Prostate gland (tissue), 2 donors: Measurements from ENCODE around the gene MSH6. TPM values are rescaled to one million over a fixed set of nuclear protein-coding genes. Genes with fewer than 3 reads are reported as not detected.
A peak's percentile ranks its signal among the peaks of the same experiment; 100 is the strongest.

Experiments used
- DNase-seq: peaks from one replicate; pipeline ENCODE4 v3.0.0-alpha.2; 2019; ENCODE audit warnings: low spot score
- H3K27ac ChIP-seq, 2 donors: fragments of 200-600 bp; sonication (generic); 2 replicates each; pipeline ENCODE4 v1.5.1; 2017 to 2019
- H3K27me3 ChIP-seq: fragments of 200-600 bp; sonication (generic); replicated peaks from 2 replicates; pipeline ENCODE4 v1.5.1; 2019; ENCODE audit not compliant: insufficient read depth
- H3K36me3 ChIP-seq, 2 donors: fragments of 200-600 bp; sonication (generic); 1 replicate in 1 of 2; 2 replicates in 1 of 2; pipeline versions ENCODE4 v1.5.1 to v1.8.1; 2017 to 2019
- H3K4me1 ChIP-seq: fragments of 200-600 bp; sonication (generic); replicated peaks from 2 replicates; pipeline ENCODE4 v1.5.1; 2019
- H3K4me3 ChIP-seq, 2 donors: fragments of 200-600 bp; sonication (generic); 2 replicates each; pipeline ENCODE4 v1.5.1; 2017 to 2019
- H3K9me3 ChIP-seq: fragments of 200-600 bp; sonication (generic); 2 replicates; pipeline ENCODE4 v1.5.1; 2017
- CTCF ChIP-seq, 4 experiments: fragments of 200-600 bp in 2 of 4; fragments of 450-650 bp in 2 of 4; sonication (generic) in 2 of 4; IDR thresholded peaks; 1 replicate in 3 of 4; 2 replicates in 1 of 4; pipeline ENCODE4 v1.5.1; 2016 to 2019; ENCODE audit warnings: antibody characterized with exemption in 4 of 4, mild to moderate bottlenecking in 2 of 4, moderate library complexity in 2 of 4
- POLR2A ChIP-seq: fragments of 450-650 bp; IDR thresholded peaks from one replicate; pipeline ENCODE4 v1.6.1; 2016; ENCODE audit warnings: antibody characterized with exemption, mild to moderate bottlenecking
- POLR2AphosphoS5 ChIP-seq: sonication (generic); formaldehyde crosslinking; IDR thresholded peaks from one replicate; pipeline ENCODE4 v1.6.1; 2017; ENCODE audit warnings: antibody characterized with exemption
- WGBS: methylation state at CpG from one replicate; pipeline ENCODE4 v1.1.5; 2018; 5-methylcytosine and 5-hydroxymethylcytosine counted together
- intact Hi-C: fragments of 100-400 bp; cut with DNase I; formaldehyde crosslinking; loops from one replicate; pipeline ENCODE4 v1.14.2; 2022
- total RNA-seq, 2 donors: library from RNA; depleted of rRNA; stranded (reverse); fragments of >200 nt; gene quantifications; one replicate each; pipeline ENCODE4 v1.1.0, GENCODE V29; 2016

The MSH6 gene
- total RNA-seq, 2 donors from 2014 or later, result 51.6 to 71.7 TPM

GRCh38 chr2:47782381-47782670 is 619 bp upstream of the MSH6 start:
- peak overlapping the region; percentile 94 for H3K27ac ChIP-seq
- no peaks in the 10 kb centered on the region for H3K4me1 ChIP-seq
- intact Hi-C loops, result loop anchor here (2.0 to 5.0 kb wide), 2 partner anchors 124 to 640 kb away; partner anchors contain the start of gene FBXO11
- TF ChIP-seq CTCF (IDR thresholded peaks at IDR 0.05) (no peak), POLR2A (no peak), POLR2AphosphoS5 (no peak)
- no peaks in the 10 kb centered on the region for H3K9me3 ChIP-seq
- DNase-seq, result no peak
- H3K4me3 ChIP-seq, result peak overlapping the region; percentile 83 to 95
- H3K36me3 ChIP-seq, result no peaks in the 10 kb centered on the region
- 7% methylated on average over 7 of the region's 7 CpGs for WGBS
- H3K27me3 ChIP-seq, result no peaks in the 10 kb centered on the region

- intact Hi-C loops, result loop anchor here (2.0 to 5.0 kb wide), 2 partner anchors 123 to 639 kb away; partner anchors contain the start of gene FBXO11
- peak; percentile 66 for DNase-seq
- TF ChIP-seq POLR2AphosphoS5 (no peak), CTCF (IDR thresholded peaks at IDR 0.05) (no peak)
- H3K27me3 ChIP-seq, result no peaks in the 10 kb centered on the region
- no peaks in the 10 kb centered on the region for H3K9me3 ChIP-seq
- H3K27ac ChIP-seq, result peak overlapping the region; percentile 94
- H3K36me3 ChIP-seq, result no peaks in the 10 kb centered on the region
- H3K4me3 ChIP-seq, result peak overlapping the region; percentile 83 to 95
- 0% methylated on average over 71 of the region's 71 CpGs for WGBS
- H3K4me1 ChIP-seq, result no peaks in the 10 kb centered on the region
Observed at GRCh38 chr2:47783486-47784351, 774 bp downstream of the MSH6 start.

GRCh38 chr2:47784352-47784851 is 1.5 kb downstream of the MSH6 start:
- no peaks in the 10 kb centered on the region for H3K27me3 ChIP-seq
- peak overlapping the region; percentile 94 for H3K27ac ChIP-seq
- no peaks in the 10 kb centered on the region for H3K4me1 ChIP-seq
- TF ChIP-seq POLR2AphosphoS5 (no peak), CTCF (IDR thresholded peaks at IDR 0.05) (no peak), POLR2A (no peak)
- H3K36me3 ChIP-seq, result no peaks in the 10 kb centered on the region
- H3K9me3 ChIP-seq, result no peaks in the 10 kb centered on the region
- H3K4me3 ChIP-seq, result peak overlapping the region; percentile 83 to 95
- 25% methylated on average over 28 of the region's 28 CpGs for WGBS
- intact Hi-C loops, result loop anchor here (5.0 kb wide), 1 partner anchor 638 kb away; no protein-coding TSS in a partner anchor
- no peak for DNase-seq

GRCh38 chr2:47785986-47786385 is 3.0 kb downstream of the MSH6 start:
- no peaks in the 10 kb centered on the region for H3K27me3 ChIP-seq
- TF ChIP-seq CTCF (IDR thresholded peaks at IDR 0.05) (no peak), POLR2A (no peak), POLR2AphosphoS5 (no peak)
- H3K4me1 ChIP-seq, result no peaks in the 10 kb centered on the region
- no peaks in the 10 kb centered on the region for H3K36me3 ChIP-seq
- intact Hi-C loops, result no loop called here
- H3K27ac ChIP-seq, result no peak overlapping the region
- DNase-seq, result no peak
- H3K9me3 ChIP-seq, result no peaks in the 10 kb centered on the region
- 86% methylated on average over 7 of the region's 7 CpGs for WGBS
- no peak overlapping the region for H3K4me3 ChIP-seq
